Measurements from ENCODE around the gene DMRTB1.

DNA sequence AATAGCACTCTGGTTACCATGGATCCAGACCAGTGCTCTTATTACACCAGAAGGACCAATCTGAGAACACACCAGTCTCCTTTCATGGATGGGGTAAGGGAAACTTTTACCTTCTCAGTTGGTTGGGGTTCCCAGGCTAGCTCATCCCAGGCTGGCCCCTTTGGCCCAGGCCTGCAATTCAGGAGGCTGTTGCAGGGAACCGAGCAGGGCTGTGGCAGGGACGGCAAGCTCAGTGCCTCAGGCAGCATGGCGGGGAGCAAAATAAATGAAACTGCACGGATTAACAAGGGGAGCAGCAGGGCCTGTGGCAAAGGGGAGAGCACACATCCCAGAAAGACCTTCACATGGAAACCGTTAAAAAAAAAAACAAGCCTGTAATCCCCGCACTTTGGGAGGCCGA is 57.0 kb downstream of the DMRTB1 start:
- TF ChIP-seq, protein P1, sequence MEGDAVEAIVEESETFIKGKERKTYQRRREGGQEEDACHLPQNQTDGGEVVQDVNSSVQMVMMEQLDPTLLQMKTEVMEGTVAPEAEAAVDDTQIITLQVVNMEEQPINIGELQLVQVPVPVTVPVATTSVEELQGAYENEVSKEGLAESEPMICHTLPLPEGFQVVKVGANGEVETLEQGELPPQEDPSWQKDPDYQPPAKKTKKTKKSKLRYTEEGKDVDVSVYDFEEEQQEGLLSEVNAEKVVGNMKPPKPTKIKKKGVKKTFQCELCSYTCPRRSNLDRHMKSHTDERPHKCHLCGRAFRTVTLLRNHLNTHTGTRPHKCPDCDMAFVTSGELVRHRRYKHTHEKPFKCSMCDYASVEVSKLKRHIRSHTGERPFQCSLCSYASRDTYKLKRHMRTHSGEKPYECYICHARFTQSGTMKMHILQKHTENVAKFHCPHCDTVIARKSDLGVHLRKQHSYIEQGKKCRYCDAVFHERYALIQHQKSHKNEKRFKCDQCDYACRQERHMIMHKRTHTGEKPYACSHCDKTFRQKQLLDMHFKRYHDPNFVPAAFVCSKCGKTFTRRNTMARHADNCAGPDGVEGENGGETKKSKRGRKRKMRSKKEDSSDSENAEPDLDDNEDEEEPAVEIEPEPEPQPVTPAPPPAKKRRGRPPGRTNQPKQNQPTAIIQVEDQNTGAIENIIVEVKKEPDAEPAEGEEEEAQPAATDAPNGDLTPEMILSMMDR (IDR thresholded peaks at IDR 0.05; ENCODE audit: poor library complexity) = no peak
- TF ChIP-seq EZH2phosphoT487 (IDR thresholded peaks at IDR 0.05; ENCODE audit: low read depth, severe bottlenecking, unreplicated experiment) = no peak
